DMS53 treated with DMSO at 0.1 percent for 48 hours (cell line): ENCODE results near the gene NKTR.
"Not testable (repeated sequence)": the region's sequence is repeated elsewhere in the genome, so short reads cannot be mapped to it uniquely, and the experiment has no call there.

Experiments
- DNase-seq: peaks from one replicate; lab custom pipeline; 2025; ENCODE audit not compliant: unreplicated experiment; lab: John Stamatoyannopoulos, UW

NKTR gene

GRCh38 chr3:42600111-42600957 lies at the start of gene NKTR:
TSS of gene NKTR (plus strand) at chr3:42600686. CDS start at chr3:42601007, 321 bp downstream.
- DNase-seq = peak; percentile 75

GRCh38 chr3:42552830-42553229 lies 47.7 kb upstream of the NKTR start:
- no peak for DNase-seq

GRCh38 chr3:42556089-42556632 lies 44.3 kb upstream of the NKTR start:
- no peak for DNase-seq

GRCh38 chr3:42556817-42557216 lies 43.7 kb upstream of the NKTR start:
- DNase-seq = not testable (repeated sequence)

GRCh38 chr3:42557854-42558253 lies 42.6 kb upstream of the NKTR start:
- no peak for DNase-seq

- no peak for DNase-seq
Observed at GRCh38 chr3:42562047-42562907, 38.2 kb upstream of the NKTR start.

- DNase-seq = no peak
Observed at GRCh38 chr3:42569593-42570142, 30.8 kb upstream of the NKTR start.

GRCh38 chr3:42572278-42572677 lies 28.2 kb upstream of the NKTR start:
- DNase-seq = peak; percentile 1

- no peak for DNase-seq
Observed at GRCh38 chr3:42575137-42575741, 25.2 kb upstream of the NKTR start.

GRCh38 chr3:42578054-42578453 lies 22.4 kb upstream of the NKTR start:
- no peak for DNase-seq

- not testable (repeated sequence) for DNase-seq
Observed at GRCh38 chr3:42579346-42579745, 21.1 kb upstream of the NKTR start.

- DNase-seq = no peak
Observed at GRCh38 chr3:42581400-42581708, 19.1 kb upstream of the NKTR start.

- peak; percentile 27 for DNase-seq
Observed at GRCh38 chr3:42581709-42582473, 18.6 kb upstream of the NKTR start, which contains the start of gene SEC22C. TSS of gene SEC22C (minus strand) at chr3:42581967. CDS start at chr3:42569046, 12,921 bp downstream.

GRCh38 chr3:42582474-42583070 lies 17.9 kb upstream of the NKTR start:
- peak; percentile 2 for DNase-seq

- DNase-seq = no peak
Observed at GRCh38 chr3:42588625-42589024, 11.9 kb upstream of the NKTR start.

- DNase-seq = no peak
Observed at GRCh38 chr3:42589382-42590109, 10.9 kb upstream of the NKTR start.

- DNase-seq = no peak
Observed at GRCh38 chr3:42590989-42591756, 9.3 kb upstream of the NKTR start.

GRCh38 chr3:42591811-42592210 lies 8.7 kb upstream of the NKTR start:
- DNase-seq = no peak
